Transverse colon (tissue), 4 donors: ENCODE data around the gene USP37. TPM values are rescaled to one million over a fixed set of nuclear protein-coding genes. Genes with fewer than 3 reads are reported as not detected.
A peak's percentile ranks its signal among the peaks of the same experiment; 100 is the strongest.

Source experiments
- DNase-seq: peaks from one replicate; pipeline ENCODE4 v3.0.0-alpha.2; 2019
- H3K27ac ChIP-seq, 4 donors: fragments of 200-600 bp; sonication (generic); 2 replicates each; pipeline ENCODE4 v1.5.1; 2016 to 2018; ENCODE audit warnings: inconsistent platforms in 4 of 4
- H3K27me3 ChIP-seq: fragments of 200-600 bp; sonication (generic); 2 replicates; pipeline ENCODE4 v1.5.1; 2017; ENCODE audit warnings: inconsistent platforms
- H3K36me3 ChIP-seq, 4 donors: fragments of 200-600 bp; sonication (generic); 2 replicates each; pipeline ENCODE4 v1.5.1; 2017 to 2019; ENCODE audit warnings: inconsistent platforms in 4 of 4
- H3K4me1 ChIP-seq, 4 donors: fragments of 200-600 bp; sonication (generic); 2 replicates each; pipeline ENCODE4 v1.5.1; 2017 to 2020; ENCODE audit warnings: inconsistent platforms in 4 of 4
- H3K4me3 ChIP-seq, 4 donors: fragments of 200-600 bp; sonication (generic); 1 replicate in 1 of 4; 2 replicates in 3 of 4; pipeline versions ENCODE4 v1.5.1 to v1.6.1; 2017 to 2019; ENCODE audit warnings: inconsistent platforms in 4 of 4
- H3K9me3 ChIP-seq, 2 donors: fragments of 200-600 bp; sonication (generic); 2 replicates each; pipeline ENCODE4 v1.5.1; 2017 to 2019; ENCODE audit warnings: inconsistent platforms in 2 of 2
- CTCF ChIP-seq, 5 experiments: fragments of 200-600 bp in 3 of 5; fragments of 450-650 bp in 2 of 5; sonication (generic) in 3 of 5; IDR thresholded peaks; 1 replicate in 2 of 5; 2 replicates in 3 of 5; pipeline ENCODE4 v1.5.1; 2016 to 2017; ENCODE audit warnings: antibody characterized with exemption in 5 of 5, inconsistent platforms in 3 of 5, mild to moderate bottlenecking in 2 of 5, moderate library complexity in 1 of 5
- EP300 ChIP-seq: sonication (generic); formaldehyde crosslinking; IDR thresholded peaks from one replicate; pipeline ENCODE4 v1.6.1; 2017; ENCODE audit warnings: antibody characterized with exemption, low read depth
- POLR2A ChIP-seq: fragments of 450-650 bp; IDR thresholded peaks from one replicate; pipeline ENCODE4 v1.6.1; 2016; ENCODE audit warnings: antibody characterized with exemption, mild to moderate bottlenecking, moderate library complexity
- POLR2AphosphoS5 ChIP-seq, 3 donors: sonication (generic); formaldehyde crosslinking; IDR thresholded peaks; one replicate each; pipeline ENCODE4 v1.6.1; 2016; ENCODE audit warnings: antibody characterized with exemption in 3 of 3
- WGBS, 2 donors: methylation state at CpG; one replicate each; pipeline ENCODE4 v1.1.5; 2018; ENCODE audit warnings: low coverage in 1 of 2; 5-methylcytosine and 5-hydroxymethylcytosine counted together
- in situ Hi-C, 4 donors: fragments of 200-750 bp; cut with MboI; loops; one replicate each; pipeline versions ENCODE4 v1.15.0 to v1.15.1; 2017; ENCODE audit warnings: low sequenced_read_pairs in 3 of 4, low pct_ligation_motif_present in 1 of 4, low pct_unique_long_range_greater_than_20kb in 1 of 4
- intact Hi-C: fragments of 100-400 bp; cut with DNase I; formaldehyde crosslinking; loops from one replicate; pipeline ENCODE4 v1.15.1; 2023; ENCODE audit warnings: low total_unique reads
- small RNA-seq, 4 donors: library from RNA; depleted of rRNA; stranded (forward); fragments of <200 nt; gene quantifications; one replicate each; pipeline ENCODE3, GENCODE V24; 2016
- total RNA-seq, 4 donors: library from RNA; depleted of rRNA; stranded (reverse); fragments of >200 nt; gene quantifications; one replicate each; pipeline ENCODE4 v1.1.0, GENCODE V29; 2016

The USP37 gene
- total RNA-seq, 4 donors from 2014 or later: 1.4 to 15.7 (median 8.1) TPM

DNA sequence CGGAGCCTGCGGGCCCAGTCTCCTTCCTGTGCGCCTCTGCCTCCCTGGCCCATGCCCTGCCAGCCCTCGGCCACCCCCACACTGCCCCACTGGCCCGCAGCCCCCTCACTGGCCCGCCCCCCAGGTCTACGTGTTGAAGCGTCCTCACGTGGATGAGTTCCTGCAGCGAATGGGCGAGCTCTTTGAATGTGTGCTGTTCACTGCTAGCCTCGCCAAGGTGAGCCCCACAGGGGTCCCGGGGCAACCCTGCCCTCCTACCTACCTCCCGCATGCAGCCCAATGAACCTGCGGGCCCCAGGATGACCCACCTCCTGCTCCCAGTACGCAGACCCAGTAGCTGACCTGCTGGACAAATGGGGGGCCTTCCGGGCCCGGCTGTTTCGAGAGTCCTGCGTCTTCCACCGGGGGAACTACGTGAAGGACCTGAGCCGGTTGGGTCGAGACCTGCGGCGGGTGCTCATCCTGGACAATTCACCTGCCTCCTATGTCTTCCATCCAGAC lies 165.2 kb downstream of the USP37 start:
- Histone ChIP-seq H3K4me1 (peaks cover 27 to 61% (median 54%) of the 10 kb centered on the region in 4 donors), H3K4me3 (no peak overlapping the region), H3K27me3 (no peaks in the 10 kb centered on the region), H3K9me3 (no peaks in the 10 kb centered on the region), H3K27ac (no peak overlapping the region), H3K36me3 (peaks cover 0 to 28% (median 7%) of the 10 kb centered on the region in 4 donors)
- 89% methylated on average over 26 of the region's 26 CpGs; no CpG with 5 or more reads in 1 of the 2 donors for WGBS, 2 donors
- no peak for TF ChIP-seq CTCF (IDR thresholded peaks at IDR 0.05)
- no peak for TF ChIP-seq POLR2A
- TF ChIP-seq POLR2AphosphoS5 (IDR thresholded peaks at IDR 0.05): no peak
- TF ChIP-seq EP300: no peak
- no peak for DNase-seq
- in situ Hi-C loops (no loop called here), intact Hi-C loops (no loop called here)

- H3K4me1 ChIP-seq: peaks cover 24 to 61% (median 55%) of the 10 kb centered on the region in 4 donors
- no peak for TF ChIP-seq CTCF (IDR thresholded peaks at IDR 0.05)
- no peak for TF ChIP-seq POLR2A
- no peak for TF ChIP-seq EP300
- no peak for TF ChIP-seq POLR2AphosphoS5 (IDR thresholded peaks at IDR 0.05)
- no peaks in the 10 kb centered on the region for H3K9me3 ChIP-seq
- intact Hi-C loops (no loop called here), in situ Hi-C loops (no loop called here)
- no peak for DNase-seq
- peak overlapping the region in 3 of 4 donors; percentile 99 to 100 (median 100) for H3K27ac ChIP-seq
- WGBS, 2 donors: 83% methylated on average over 7 of the region's 8 CpGs; no CpG with 5 or more reads in 1 of the 2 donors
- peaks cover 0 to 28% (median 7%) of the 10 kb centered on the region in 4 donors for H3K36me3 ChIP-seq
- no peak overlapping the region for H3K4me3 ChIP-seq
- H3K27me3 ChIP-seq: no peaks in the 10 kb centered on the region
Measured at GRCh38 chr2:218402491-218402901, 165.7 kb downstream of the USP37 start.

DNA sequence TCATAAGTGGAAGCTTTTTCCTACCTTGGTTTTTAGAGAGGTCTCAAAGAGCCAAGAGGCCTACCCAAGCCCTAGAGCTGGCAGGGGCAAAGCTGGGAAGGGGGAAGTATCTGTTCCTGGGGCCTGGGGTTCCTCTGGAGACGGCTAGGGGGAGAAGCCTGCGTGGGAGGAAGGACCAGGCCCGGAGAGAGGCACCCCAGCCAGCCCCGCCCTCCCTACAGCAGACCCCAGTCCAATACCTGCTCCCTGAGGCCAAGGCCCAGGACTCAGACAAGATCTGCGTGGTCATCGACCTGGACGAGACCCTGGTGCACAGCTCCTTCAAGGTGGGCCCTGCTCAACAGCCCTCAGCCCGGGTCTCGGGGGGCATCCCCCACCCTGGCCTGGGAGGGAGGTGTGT lies 166.3 kb downstream of the USP37 start:
- Histone ChIP-seq H3K36me3 (peaks cover 0 to 28% (median 7%) of the 10 kb centered on the region in 4 donors), H3K4me3 (peak overlapping the region in 1 of 4 donors; percentile 97), H3K9me3 (no peaks in the 10 kb centered on the region), H3K27ac (peak overlapping the region; percentile 99 to 100 (median 100)), H3K27me3 (no peaks in the 10 kb centered on the region), H3K4me1 (peaks cover 24 to 61% (median 55%) of the 10 kb centered on the region in 4 donors)
- no peak for TF ChIP-seq POLR2A
- no peak for TF ChIP-seq POLR2AphosphoS5 (IDR thresholded peaks at IDR 0.05)
- DNase-seq: no peak
- intact Hi-C loops: no loop called here
- in situ Hi-C loops: no loop called here
- WGBS, 2 donors: 80% methylated on average over 1 of the region's 9 CpGs; no CpG with 5 or more reads in 1 of the 2 donors

- Histone ChIP-seq H3K4me3 (peak overlapping the region; percentile 80 to 98 (median 97)), H3K27ac (peak overlapping the region; percentile 99 to 100 (median 100)), H3K27me3 (no peaks in the 10 kb centered on the region), H3K4me1 (peaks cover 21 to 62% (median 56%) of the 10 kb centered on the region in 4 donors), H3K9me3 (no peaks in the 10 kb centered on the region), H3K36me3 (peaks cover 0 to 28% (median 7%) of the 10 kb centered on the region in 4 donors)
- in situ Hi-C loops (no loop called here), intact Hi-C loops (no loop called here)
- DNase-seq: peak; percentile 66
- 34% methylated on average over 21 of the region's 24 CpGs; no CpG with 5 or more reads in 1 of the 2 donors for WGBS, 2 donors
- TF ChIP-seq POLR2AphosphoS5 (IDR thresholded peaks at IDR 0.05): peak in 1 of 3 donors; percentile 67
- no peak for TF ChIP-seq POLR2A
Measured at GRCh38 chr2:218400930-218401881, 166.9 kb downstream of the USP37 start.

Small RNA genes lying within 50 kb of the gene (small RNA-seq; reads per million reads assigned to genes)
- gene MIR26B: 398 to 884 (median 822) reads per million in 4 donors
- 0 reads per million in 4 donors for gene RNU6-136P

Other genes starting within 250 kb of the USP37 start
- not detected for gene CATIP, start 211.5 kb downstream of the USP37 start, total RNA-seq
- 1 to 10 TPM; 2.6 to 8.4 (median 6.3) TPM for gene SLC11A1, start 186.1 kb downstream of the USP37 start, total RNA-seq
- gene CTDSP1, start 168.5 kb downstream of the USP37 start, total RNA-seq: 100 to 1,000 TPM; 132 to 197 (median 173) TPM
- gene VIL1, start 149.2 kb downstream of the USP37 start, total RNA-seq: 100 to 1,000 TPM; 177 to 541 (median 285) TPM
- gene CNOT9, start 488 bp upstream of the USP37 start, total RNA-seq: 10 to 100 TPM; 14.6 to 36.7 (median 31.3) TPM
- 1 to 10 TPM in 3 of 4 donors, under 1 TPM in 1; 0.20 to 8.2 (median 4.7) TPM for gene PLCD4, start 39.5 kb upstream of the USP37 start, total RNA-seq
- 10 to 100 TPM; 18.5 to 58.0 (median 24.5) TPM for gene ZNF142, start 91.3 kb upstream of the USP37 start, total RNA-seq
- 10 to 100 TPM; 40.3 to 51.3 (median 42.8) TPM for gene BCS1L, start 91.3 kb upstream of the USP37 start, total RNA-seq
- 10 to 100 TPM in 3 of 4 donors, 1 to 10 TPM in 1; 1.6 to 52.7 (median 12.7) TPM for gene RNF25, start 103.7 kb upstream of the USP37 start, total RNA-seq
- 10 to 100 TPM; 34.5 to 73.6 (median 44.8) TPM for gene STK36, start 103.7 kb upstream of the USP37 start, total RNA-seq
- 10 to 100 TPM in 3 of 4 donors, 1 to 10 TPM in 1; 6.0 to 26.0 (median 15.9) TPM for gene TTLL4, start 142.5 kb upstream of the USP37 start, total RNA-seq
- 100 to 1,000 TPM in 1 of 4 donors, 10 to 100 TPM in 3; 48.3 to 159 (median 75.5) TPM for gene CYP27A1, start 213.8 kb upstream of the USP37 start, total RNA-seq